IMR-90 (cell line): ENCODE data around the gene SUGCT. TPM values are rescaled to one million over a fixed set of nuclear protein-coding genes. Genes with fewer than 3 reads are reported as not detected.
A peak's percentile ranks its signal among the peaks of the same experiment; 100 is the strongest.

Experiments
- ATAC-seq: fragments of 200-7000 bp; cut with Tn5 transposase; 2 replicates; pipeline ENCODE4 v1.9.1; 2020; ENCODE audit warnings: low read depth, mild to moderate bottlenecking, moderate library complexity
- BruUV-seq: library from RNA; stranded (reverse); fragments of 400-500 nt; replicated peaks from 2 replicates; lab custom pipeline; 2021; lab: Mats Ljungman, UMichigan
- CTCF ChIA-PET: fragments of 300-600 bp; formaldehyde crosslinking; extraction: SDS; loops from one replicate; lab custom pipeline; 2021; ENCODE audit warnings: antibody characterized with exemption; lab: Yijun Ruan, JAX
- POLR2A ChIA-PET: fragments of 300-600 bp; sonication (Branson Sonifier 250); formaldehyde crosslinking; loops from one replicate; lab custom pipeline; 2022; ENCODE audit warnings: antibody characterized with exemption; ENCODE audit not compliant: unreplicated experiment; lab: Charles Lee
- DNase-seq: peaks from one replicate; pipeline ENCODE4 v3.0.0; 2013
- H2AFZ ChIP-seq: replicated peaks from 2 replicates; pipeline ENCODE3; 2013; ENCODE audit warnings: low read length, mild to moderate bottlenecking; ENCODE audit not compliant: poor library complexity
- H2AK5ac ChIP-seq: 2 replicates; pipeline ENCODE4 v1.6.1; 2013; ENCODE audit warnings: low read depth, low read length, inconsistent platforms
- H2AK9ac ChIP-seq: replicated peaks from 2 replicates; pipeline ENCODE3; 2013; ENCODE audit warnings: mild to moderate bottlenecking, low read depth, low read length, moderate library complexity; ENCODE audit not compliant: poor library complexity
- H2BK120ac ChIP-seq: 2 replicates; pipeline ENCODE4 v1.6.1; 2013; ENCODE audit warnings: low read depth, low read length, inconsistent platforms
- H2BK15ac ChIP-seq: 3 replicates; pipeline ENCODE4 v1.6.1; 2013; ENCODE audit warnings: low read depth, low read length, inconsistent platforms
- H2BK20ac ChIP-seq: 2 replicates; pipeline ENCODE4 v1.6.1; 2013; ENCODE audit warnings: low read depth, mild to moderate bottlenecking, inconsistent platforms, low read length, moderate library complexity
- H2BK5ac ChIP-seq: 2 replicates; pipeline ENCODE4 v1.6.1; 2013; ENCODE audit warnings: mild to moderate bottlenecking, low read depth, low read length, inconsistent platforms; ENCODE audit not compliant: poor library complexity, severe bottlenecking
- H3K14ac ChIP-seq: replicated peaks from 2 replicates; pipeline ENCODE4 v1.6.1; 2013; ENCODE audit warnings: low read depth, low read length, inconsistent platforms
- H3K18ac ChIP-seq: 2 replicates; pipeline ENCODE4 v1.6.1; 2013; ENCODE audit warnings: low read depth, low read length, control low read depth
- H3K23ac ChIP-seq: 2 replicates; pipeline ENCODE4 v1.6.1; 2013; ENCODE audit warnings: low read depth, low read length, inconsistent platforms
- H3K27ac ChIP-seq: 2 replicates; pipeline ENCODE4 v1.5.1; 2013; ENCODE audit warnings: mild to moderate bottlenecking, control low read depth, low read length; ENCODE audit not compliant: insufficient read depth
- H3K27me3 ChIP-seq: 2 replicates; pipeline ENCODE4 v1.6.1; 2013; ENCODE audit warnings: low read length; ENCODE audit not compliant: control insufficient read depth, insufficient read depth
- H3K36me3 ChIP-seq: 2 replicates; pipeline ENCODE4 v1.6.1; 2013; ENCODE audit warnings: low read length, mixed read lengths; ENCODE audit not compliant: control insufficient read depth, insufficient read depth
- H3K4ac ChIP-seq: 2 replicates; pipeline ENCODE4 v1.6.1; 2013; ENCODE audit warnings: low read depth, low read length, inconsistent platforms
- H3K4me1 ChIP-seq: 2 replicates; pipeline ENCODE4 v1.6.1; 2013; ENCODE audit warnings: low read length, mixed read lengths; ENCODE audit not compliant: control insufficient read depth, insufficient read depth
- H3K4me2 ChIP-seq: 2 replicates; pipeline ENCODE4 v1.6.1; 2013; ENCODE audit warnings: low read depth, mild to moderate bottlenecking, control low read depth, low read length, moderate library complexity
- H3K4me3 ChIP-seq: 2 replicates; pipeline ENCODE4 v1.5.1; 2013; ENCODE audit warnings: low read depth, mild to moderate bottlenecking, control low read depth, low read length, moderate library complexity; ENCODE audit not compliant: insufficient read depth
- H3K56ac ChIP-seq: 2 replicates; pipeline ENCODE4 v1.6.1; 2013; ENCODE audit warnings: low read length, inconsistent platforms; ENCODE audit not compliant: insufficient read depth; ENCODE audit errors: extremely low read depth
- H3K79me1 ChIP-seq, 2 experiments: 2 replicates each; pipeline ENCODE4 v1.6.1; 2013; ENCODE audit warnings: low read length in 2 of 2, inconsistent platforms in 1 of 2, low read depth in 1 of 2
- H3K9ac ChIP-seq: 2 replicates; pipeline ENCODE4 v1.6.1; 2013; ENCODE audit warnings: low read depth, low read length, control low read depth
- H3K9me1 ChIP-seq: 2 replicates; pipeline ENCODE4 v1.6.1; 2013; ENCODE audit warnings: low read length, inconsistent platforms; ENCODE audit not compliant: insufficient read depth
- H3K9me3 ChIP-seq: 2 replicates; pipeline ENCODE4 v1.6.1; 2013; ENCODE audit warnings: low read length; ENCODE audit not compliant: control insufficient read depth, insufficient read depth
- H4K20me1 ChIP-seq: 2 replicates; pipeline ENCODE4 v1.6.1; 2013; ENCODE audit warnings: low read length, inconsistent platforms; ENCODE audit not compliant: insufficient read depth
- H4K5ac ChIP-seq: 2 replicates; pipeline ENCODE4 v1.6.1; 2013; ENCODE audit warnings: mild to moderate bottlenecking, low read depth, low read length, control low read depth
- H4K8ac ChIP-seq, 2 experiments: 2 replicates each; pipeline ENCODE4 v1.6.1; 2013; ENCODE audit warnings: low read depth in 2 of 2, low read length in 2 of 2, control low read depth in 1 of 2, inconsistent platforms in 1 of 2
- H4K91ac ChIP-seq: 2 replicates; pipeline ENCODE4 v1.6.1; 2013; ENCODE audit warnings: low read depth, low read length, inconsistent platforms; ENCODE audit not compliant: insufficient read depth
- BHLHE40 ChIP-seq: fragments of 150-350 bp; IDR thresholded peaks from 2 replicates; pipeline ENCODE4 v1.6.1; 2016; ENCODE audit warnings: mild to moderate bottlenecking, low read depth, low read length
- CEBPB ChIP-seq: IDR thresholded peaks from 2 replicates; pipeline ENCODE4 v1.6.1; 2012; ENCODE audit warnings: low read depth, low read length, improper control_type of control experiment
- CHD1 ChIP-seq: IDR thresholded peaks from 2 replicates; pipeline ENCODE4 v1.6.1; 2012; ENCODE audit warnings: low read depth, low read length, improper control_type of control experiment
- FOS ChIP-seq: fragments of 150-350 bp; IDR thresholded peaks from 2 replicates; pipeline ENCODE4 v1.6.1; 2016; ENCODE audit warnings: low read depth, low read length
- MAFK ChIP-seq: IDR thresholded peaks from 2 replicates; pipeline ENCODE4 v1.6.1; 2012; ENCODE audit warnings: low read depth, low read length, improper control_type of control experiment
- MAZ ChIP-seq: IDR thresholded peaks from 2 replicates; pipeline ENCODE4 v1.6.1; 2012; ENCODE audit warnings: low read depth, mild to moderate bottlenecking, low read length, improper control_type of control experiment, moderate library complexity, borderline replicate concordance
- MXI1 ChIP-seq: IDR thresholded peaks from 2 replicates; pipeline ENCODE4 v1.6.1; 2012; ENCODE audit warnings: low read depth, mild to moderate bottlenecking, low read length, moderate library complexity, borderline replicate concordance
- NFE2L2 ChIP-seq: fragments of 150-350 bp; IDR thresholded peaks from 2 replicates; pipeline ENCODE4 v1.6.1; 2016; ENCODE audit warnings: low read depth, mild to moderate bottlenecking, low read length
- POLR2A ChIP-seq: IDR thresholded peaks from 2 replicates; pipeline ENCODE4 v1.6.1; 2012; ENCODE audit warnings: mild to moderate bottlenecking, low read depth, low read length
- RAD21 ChIP-seq: IDR thresholded peaks from 2 replicates; pipeline ENCODE4 v1.6.1; 2012; ENCODE audit warnings: low read length, improper control_type of control experiment
- RCOR1 ChIP-seq: IDR thresholded peaks from 2 replicates; pipeline ENCODE4 v1.6.1; 2012; ENCODE audit warnings: mild to moderate bottlenecking, low read length, improper control_type of control experiment; ENCODE audit not compliant: insufficient replicate concordance
- SMC3 ChIP-seq: fragments of 150-350 bp; IDR thresholded peaks from 2 replicates; pipeline ENCODE4 v1.6.1; 2016; ENCODE audit warnings: low read depth, mild to moderate bottlenecking, antibody characterized with exemption, low read length, moderate library complexity
- WGBS, 2 experiments: methylation state at CpG; one replicate each; pipeline versions ENCODE4 v1.1.5 to v1.1.7; 2013; ENCODE audit warnings: missing lambda C conversion rate in 2 of 2; ENCODE audit not compliant: insufficient read length in 1 of 2; ENCODE audit errors: extremely low coverage in 2 of 2; 5-methylcytosine and 5-hydroxymethylcytosine counted together
- dilution Hi-C: fragments of 300-500 bp; cut with HindIII; formaldehyde crosslinking; loops from one replicate; pipeline ENCODE4 v1.14.3; 2018; ENCODE audit warnings: low sequenced_read_pairs; ENCODE audit not compliant: unreplicated experiment
- in situ Hi-C: fragments of 300-500 bp; cut with MboI; formaldehyde crosslinking; loops from 3 replicates; pipeline ENCODE4 v1.14.3; 2019; ENCODE audit warnings: low sequenced_read_pairs, inconsistent platforms, mixed read lengths
- intact Hi-C: fragments of 100-400 bp; cut with micrococcal nuclease; formaldehyde crosslinking; loops from 2 replicates; pipeline ENCODE4 v1.10.0; 2022
- polyA plus RNA-seq, 3 experiments: library from polyadenylated mRNA; depleted of rRNA; stranded (reverse); fragments of >200 nt; gene quantifications; 2 replicates each; pipeline ENCODE4 v1.2.3, GENCODE V29; 2012; ENCODE audit warnings: low replicate concordance in 1 of 3
- total RNA-seq: library from RNA; depleted of rRNA; stranded (reverse); fragments of >200 nt; gene quantifications from 2 replicates; pipeline ENCODE4 v1.2.3, GENCODE V29; 2012
- TF ChIP-seq, protein P1 (sequence below): conservative IDR thresholded peaks from 2 replicates; pipeline ENCODE4 v1.5.1; 2012; ENCODE audit warnings: mild to moderate bottlenecking, low read depth, low read length, improper control_type of control experiment
- TF ChIP-seq, protein P2 (sequence below): fragments of 150-350 bp; IDR thresholded peaks from 2 replicates; pipeline ENCODE4 v1.6.1; 2016; ENCODE audit warnings: low read depth, mild to moderate bottlenecking, low read length, moderate library complexity, borderline replicate concordance
- TF ChIP-seq, protein P3 (sequence below): fragments of 150-350 bp; IDR thresholded peaks from 2 replicates; pipeline ENCODE4 v1.6.1; 2017; ENCODE audit warnings: mild to moderate bottlenecking, antibody characterized with exemption, low read length, low read depth

Gene SUGCT
- total and polyA plus RNA-seq, 2 of the 4 experiments (the other 2 are of a cell fraction) = 5.9 to 8.3 TPM

DNA sequence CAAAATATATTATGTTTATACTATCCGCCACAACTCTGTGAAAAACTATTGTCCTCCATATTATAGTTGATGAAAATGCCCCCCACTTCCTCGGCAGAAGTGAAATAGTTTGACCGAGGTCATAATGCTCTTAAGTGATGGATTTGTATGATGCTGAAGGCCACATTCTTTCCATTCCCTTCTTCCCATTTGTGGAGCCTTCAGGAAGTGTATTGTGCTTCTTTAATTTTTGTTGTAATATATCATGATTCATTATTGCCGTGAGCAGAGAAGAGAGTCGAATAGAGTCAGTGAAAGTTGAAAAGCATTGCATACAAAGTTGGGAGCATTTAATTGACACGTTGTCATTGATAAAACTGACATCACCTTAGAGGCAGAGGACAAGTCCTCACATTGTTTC lies 460.3 kb downstream of the SUGCT start:
- H3K27ac ChIP-seq = no peak overlapping the region
- H2BK20ac ChIP-seq = no peak overlapping the region
- no peak overlapping the region for H4K91ac ChIP-seq
- no peak overlapping the region for H4K5ac ChIP-seq
- no peaks in the 10 kb centered on the region for H3K79me1 ChIP-seq
- no peaks in the 10 kb centered on the region for H4K20me1 ChIP-seq
- no peaks in the 10 kb centered on the region for H3K4me1 ChIP-seq
- no peak overlapping the region for H3K23ac ChIP-seq
- in situ Hi-C loops (no loop called here), intact Hi-C loops (no loop called here), dilution Hi-C loops (no loop called here)
- H3K9me3 ChIP-seq = peaks cover 3% of the 10 kb centered on the region; the same call in 1 of the 2 replicates
- no peak overlapping the region for H3K14ac ChIP-seq
- H3K4me2 ChIP-seq = no peak overlapping the region
- no peak overlapping the region for H2AK5ac ChIP-seq
- TF ChIP-seq SMC3 (no peak), RCOR1 (no peak), RAD21 (no peak), CHD1 (no peak), BHLHE40 (no peak), NFE2L2 (no peak), MXI1 (no peak), FOS (no peak), MAFK (no peak), MAZ (no peak), CEBPB (no peak), POLR2A (no peak)
- TF ChIP-seq, protein P1, sequence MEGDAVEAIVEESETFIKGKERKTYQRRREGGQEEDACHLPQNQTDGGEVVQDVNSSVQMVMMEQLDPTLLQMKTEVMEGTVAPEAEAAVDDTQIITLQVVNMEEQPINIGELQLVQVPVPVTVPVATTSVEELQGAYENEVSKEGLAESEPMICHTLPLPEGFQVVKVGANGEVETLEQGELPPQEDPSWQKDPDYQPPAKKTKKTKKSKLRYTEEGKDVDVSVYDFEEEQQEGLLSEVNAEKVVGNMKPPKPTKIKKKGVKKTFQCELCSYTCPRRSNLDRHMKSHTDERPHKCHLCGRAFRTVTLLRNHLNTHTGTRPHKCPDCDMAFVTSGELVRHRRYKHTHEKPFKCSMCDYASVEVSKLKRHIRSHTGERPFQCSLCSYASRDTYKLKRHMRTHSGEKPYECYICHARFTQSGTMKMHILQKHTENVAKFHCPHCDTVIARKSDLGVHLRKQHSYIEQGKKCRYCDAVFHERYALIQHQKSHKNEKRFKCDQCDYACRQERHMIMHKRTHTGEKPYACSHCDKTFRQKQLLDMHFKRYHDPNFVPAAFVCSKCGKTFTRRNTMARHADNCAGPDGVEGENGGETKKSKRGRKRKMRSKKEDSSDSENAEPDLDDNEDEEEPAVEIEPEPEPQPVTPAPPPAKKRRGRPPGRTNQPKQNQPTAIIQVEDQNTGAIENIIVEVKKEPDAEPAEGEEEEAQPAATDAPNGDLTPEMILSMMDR = no peak
- TF ChIP-seq, protein P2, sequence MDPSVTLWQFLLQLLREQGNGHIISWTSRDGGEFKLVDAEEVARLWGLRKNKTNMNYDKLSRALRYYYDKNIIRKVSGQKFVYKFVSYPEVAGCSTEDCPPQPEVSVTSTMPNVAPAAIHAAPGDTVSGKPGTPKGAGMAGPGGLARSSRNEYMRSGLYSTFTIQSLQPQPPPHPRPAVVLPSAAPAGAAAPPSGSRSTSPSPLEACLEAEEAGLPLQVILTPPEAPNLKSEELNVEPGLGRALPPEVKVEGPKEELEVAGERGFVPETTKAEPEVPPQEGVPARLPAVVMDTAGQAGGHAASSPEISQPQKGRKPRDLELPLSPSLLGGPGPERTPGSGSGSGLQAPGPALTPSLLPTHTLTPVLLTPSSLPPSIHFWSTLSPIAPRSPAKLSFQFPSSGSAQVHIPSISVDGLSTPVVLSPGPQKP = no peak
- TF ChIP-seq, protein P3, sequence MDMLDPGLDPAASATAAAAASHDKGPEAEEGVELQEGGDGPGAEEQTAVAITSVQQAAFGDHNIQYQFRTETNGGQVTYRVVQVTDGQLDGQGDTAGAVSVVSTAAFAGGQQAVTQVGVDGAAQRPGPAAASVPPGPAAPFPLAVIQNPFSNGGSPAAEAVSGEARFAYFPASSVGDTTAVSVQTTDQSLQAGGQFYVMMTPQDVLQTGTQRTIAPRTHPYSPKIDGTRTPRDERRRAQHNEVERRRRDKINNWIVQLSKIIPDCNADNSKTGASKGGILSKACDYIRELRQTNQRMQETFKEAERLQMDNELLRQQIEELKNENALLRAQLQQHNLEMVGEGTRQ = no peak
- no peak for ATAC-seq
- H4K8ac ChIP-seq = no peak overlapping the region
- H2BK15ac ChIP-seq = no peak overlapping the region
- no peak overlapping the region for H2AK9ac ChIP-seq
- CTCF ChIA-PET = no interaction called here
- no peak overlapping the region for H3K18ac ChIP-seq
- DNase-seq = peak; percentile 28
- no peak overlapping the region for H3K4ac ChIP-seq
- no peak overlapping the region for H3K9ac ChIP-seq
- POLR2A ChIA-PET = no interaction called here
- H3K27me3 ChIP-seq = no peaks in the 10 kb centered on the region
- H3K56ac ChIP-seq = no peak overlapping the region
- no peaks in the 10 kb centered on the region; the same call in 1 of the 2 replicates for H3K36me3 ChIP-seq
- WGBS, 2 experiments = no CpG with 5 or more reads among the region's 6 CpGs
- H3K4me3 ChIP-seq = no peak overlapping the region
- no TSS peak for BruUV-seq
- no peak overlapping the region for H2AFZ ChIP-seq
- H3K9me1 ChIP-seq = no peaks in the 10 kb centered on the region
- H2BK120ac ChIP-seq = no peak overlapping the region
- H2BK5ac ChIP-seq = no peak overlapping the region
